Measurements from ENCODE around the gene GLCCI1.
"Not testable (repeated sequence)": the region's sequence is repeated elsewhere in the genome, so short reads cannot be mapped to it uniquely, and the experiment has no call there.

The GLCCI1 gene

GRCh38 chr7:8094164-8095140, 125.9 kb downstream of the GLCCI1 start:
- no peak for DNase-seq (ENCODE audit: low spot score)

DNA sequence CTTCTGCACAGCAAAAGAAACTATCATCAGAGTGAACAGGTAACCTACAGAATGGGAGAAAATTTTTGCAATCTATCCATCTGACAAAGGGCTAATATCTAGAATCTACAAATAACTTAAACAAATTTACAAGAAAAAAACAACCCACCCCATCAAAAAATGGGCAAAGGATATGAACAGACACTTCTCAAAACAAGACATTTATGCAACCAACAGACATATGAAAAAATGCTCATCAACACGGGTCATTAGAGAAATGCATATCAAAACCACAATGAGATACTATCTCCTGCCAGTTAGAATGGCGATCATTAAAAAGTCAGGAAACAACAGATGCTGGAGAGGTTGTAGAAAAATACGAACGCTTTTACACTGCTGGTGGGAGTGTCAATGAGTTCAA, 132.7 kb downstream of the GLCCI1 start:
- not testable (repeated sequence) for DNase-seq (ENCODE audit: low spot score)

DNA sequence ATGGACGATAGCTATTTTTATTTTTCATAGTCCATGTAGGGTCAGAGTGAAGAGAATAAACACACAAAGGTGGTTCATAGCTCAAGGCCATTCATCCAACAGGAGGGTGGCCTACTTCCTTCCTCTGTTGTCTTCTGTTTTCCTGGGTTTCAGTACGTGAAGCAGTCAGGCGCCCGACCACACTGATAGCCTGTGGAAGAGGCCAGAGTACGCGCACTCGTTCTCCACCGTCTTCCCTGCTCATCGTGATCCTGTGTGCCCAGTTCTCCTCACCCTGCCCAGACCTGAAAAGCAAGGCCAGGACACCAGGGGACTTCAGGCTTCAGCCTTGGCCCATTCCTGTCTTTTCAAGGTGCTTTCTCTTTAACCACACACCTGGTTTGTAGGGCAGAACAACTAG, 134.7 kb downstream of the GLCCI1 start:
- no peak for DNase-seq (ENCODE audit: low spot score)

- no peak for DNase-seq (ENCODE audit: low spot score)
These were observed 137.0 kb downstream of the GLCCI1 start for GRCh38 chr7:8105449-8106095.

DNA sequence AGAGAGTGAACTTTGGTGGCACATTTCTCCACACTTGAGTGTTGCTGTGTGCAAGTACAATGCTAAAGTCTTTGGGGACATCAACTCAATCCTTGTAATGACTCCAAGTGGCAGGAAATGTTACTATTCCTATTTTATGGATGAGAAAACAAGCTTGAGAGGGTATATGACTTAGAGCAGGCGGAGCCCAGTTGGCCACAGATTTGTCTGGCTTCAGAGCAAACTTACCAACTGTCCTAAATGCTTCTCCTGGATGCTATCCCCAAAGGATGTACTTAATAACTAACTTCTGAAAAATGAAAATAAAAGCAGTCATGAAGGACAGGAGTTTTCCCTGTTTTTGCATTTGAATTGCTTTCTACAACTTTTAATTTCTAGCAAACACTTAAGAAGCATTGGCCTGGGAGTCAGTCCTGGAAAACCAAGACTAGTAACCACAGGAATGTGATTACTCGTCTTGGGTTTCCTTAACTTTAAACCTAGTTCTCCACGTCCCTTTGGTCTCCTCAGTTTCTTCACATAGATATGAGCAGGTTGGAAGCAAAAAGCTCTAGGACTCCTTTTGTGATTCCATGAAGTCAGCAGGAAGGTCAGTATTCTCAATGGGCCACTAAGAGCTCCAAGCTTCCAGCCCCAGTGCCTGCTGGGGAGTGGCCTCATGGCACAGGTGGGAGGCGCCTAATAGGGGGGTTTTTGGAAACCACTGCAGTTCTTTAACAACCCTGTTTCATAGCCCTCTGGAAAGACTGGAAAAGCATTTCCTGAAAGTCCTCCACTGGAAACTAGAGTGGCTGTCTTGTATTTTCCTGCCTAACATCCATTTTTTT, 140.8 kb downstream of the GLCCI1 start:
- DNase-seq (ENCODE audit: low spot score), result peak; percentile 31

- DNase-seq (ENCODE audit: low spot score), result no peak
These were observed 142.8 kb downstream of the GLCCI1 start for GRCh38 chr7:8111282-8111960.

DNA sequence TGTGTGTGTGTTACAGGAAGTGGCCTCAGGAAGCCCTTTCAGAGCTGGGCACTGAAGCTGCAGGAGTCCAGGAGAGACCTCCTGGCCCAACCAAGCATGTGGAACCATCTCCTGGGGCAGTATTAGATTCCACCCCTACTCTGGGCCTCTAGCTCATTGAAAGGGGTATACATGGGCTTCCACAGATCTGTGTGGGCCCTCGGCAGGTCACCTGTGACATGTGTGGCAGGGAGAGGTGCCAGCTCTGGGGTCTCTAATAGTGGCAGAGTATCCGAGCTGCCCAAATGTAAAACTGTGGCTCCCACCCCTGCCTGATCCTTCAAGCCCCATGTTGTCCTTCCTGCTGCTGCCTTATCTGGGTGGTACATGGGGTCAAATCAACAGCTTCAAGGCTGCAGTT, 144.1 kb downstream of the GLCCI1 start:
- DNase-seq (ENCODE audit: low spot score), result no peak

- no peak for DNase-seq (ENCODE audit: low spot score)
These were observed 144.6 kb downstream of the GLCCI1 start for GRCh38 chr7:8113184-8113583.

DNA sequence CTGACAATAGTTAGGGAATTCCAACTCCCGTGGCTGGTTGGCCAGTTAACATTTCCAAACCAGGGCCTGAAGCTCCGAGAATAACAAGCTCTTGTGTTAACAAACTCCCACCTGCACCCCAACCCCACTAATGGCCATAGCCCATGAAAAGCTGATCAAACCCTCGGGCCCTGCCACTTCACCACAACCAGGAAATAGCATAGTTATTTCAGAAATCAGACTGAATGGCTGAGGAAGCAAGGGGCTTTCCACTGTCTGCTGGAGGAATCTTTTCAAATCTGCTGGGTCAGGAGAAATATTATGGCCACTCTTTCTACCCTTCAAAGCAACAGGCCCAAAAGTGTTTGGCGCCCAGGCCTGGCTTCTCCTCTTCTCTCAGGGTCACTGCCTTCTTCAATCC, 145.6 kb downstream of the GLCCI1 start:
- DNase-seq (ENCODE audit: low spot score), result no peak

- no peak for DNase-seq (ENCODE audit: low spot score)
These were observed 147.2 kb downstream of the GLCCI1 start for GRCh38 chr7:8115547-8116402.

- DNase-seq (ENCODE audit: low spot score), result no peak
These were observed 148.6 kb downstream of the GLCCI1 start for GRCh38 chr7:8117195-8117594.

DNA sequence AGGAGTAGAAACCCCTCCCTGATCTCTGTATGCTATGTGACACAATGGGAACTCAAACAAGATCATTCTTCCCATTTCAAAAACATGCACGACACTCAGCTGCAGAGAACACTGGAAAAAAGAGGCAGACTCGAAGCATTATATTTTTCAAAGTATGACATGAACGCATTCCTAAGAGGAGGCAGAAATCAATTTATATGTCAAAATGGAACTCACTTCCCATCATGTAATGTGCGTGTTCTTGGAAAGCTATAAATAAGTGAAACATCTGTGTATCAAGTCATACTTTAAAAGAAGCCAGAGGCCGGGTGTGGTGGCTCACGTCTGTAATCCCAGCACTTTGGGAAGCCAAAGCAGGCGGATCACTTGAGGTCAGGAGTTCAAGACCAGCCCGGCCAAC, 150.7 kb downstream of the GLCCI1 start:
- no peak for DNase-seq (ENCODE audit: low spot score)

GRCh38 chr7:8120390-8121058, 151.9 kb downstream of the GLCCI1 start:
- no peak for DNase-seq (ENCODE audit: low spot score)

GRCh38 chr7:8121243-8121642, 152.6 kb downstream of the GLCCI1 start:
- DNase-seq (ENCODE audit: low spot score), result no peak

GRCh38 chr7:8125680-8126444, 157.3 kb downstream of the GLCCI1 start:
- DNase-seq (ENCODE audit: low spot score), result no peak

GRCh38 chr7:8126601-8127167, 158.1 kb downstream of the GLCCI1 start:
- no peak for DNase-seq (ENCODE audit: low spot score)

- DNase-seq (ENCODE audit: low spot score), result no peak
These were observed 160.1 kb downstream of the GLCCI1 start for GRCh38 chr7:8128449-8129317.

DNA sequence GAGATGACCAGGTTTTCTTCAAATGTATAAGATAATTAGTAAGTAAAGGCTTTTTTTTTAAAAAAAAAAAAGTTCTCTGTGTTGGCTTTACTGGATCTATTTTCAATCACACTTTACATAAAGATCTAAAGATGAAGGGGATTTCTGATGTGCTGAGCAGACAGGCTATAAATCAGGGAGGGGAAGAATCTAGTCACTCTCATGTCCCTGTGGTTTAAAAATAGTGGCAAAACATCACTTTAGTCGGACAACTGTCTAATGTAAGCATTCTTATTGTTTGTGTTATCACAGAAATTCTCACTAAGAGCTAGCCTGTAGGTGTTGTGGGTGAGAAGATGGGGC, 160.7 kb downstream of the GLCCI1 start:
- DNase-seq (ENCODE audit: low spot score), result no peak

Data from hepatic stellate cell (primary cell).